Left lung (tissue), 10 donors: ENCODE results near the gene FBXO42. TPM values are rescaled to one million over a fixed set of nuclear protein-coding genes. Genes with fewer than 3 reads are reported as not detected.

Experiments
- ATAC-seq: fragments of 200-7000 bp; cut with Tn5 transposase; one replicate; pipeline ENCODE4 v1.9.1; 2020; ENCODE audit warnings: moderate library complexity
- DNase-seq, 4 donors: peaks; one replicate each; pipeline ENCODE4 v3.0.0-alpha.2; 2013 to 2020
- H3K27ac ChIP-seq, 2 donors: fragments of 200-600 bp; sonication (generic) in 1 of 2; one replicate each; pipeline versions ENCODE4 v1.5.0 to v1.8.0; 2020 to 2021
- H3K27me3 ChIP-seq, 2 donors: fragments of 200-600 bp; sonication (generic) in 1 of 2; one replicate each; pipeline versions ENCODE4 v1.5.0 to v1.8.0; 2020 to 2021
- H3K36me3 ChIP-seq, 2 donors: fragments of 200-600 bp; sonication (generic) in 1 of 2; one replicate each; pipeline versions ENCODE4 v1.5.0 to v1.8.0; 2020 to 2021
- H3K4me1 ChIP-seq, 2 donors: fragments of 200-600 bp; one replicate each; pipeline ENCODE4 v1.8.0; 2021
- H3K4me3 ChIP-seq, 2 donors: fragments of 200-600 bp; sonication (generic) in 1 of 2; one replicate each; pipeline versions ENCODE4 v1.5.0 to v1.8.0; 2020 to 2021; ENCODE audit warnings: mild to moderate bottlenecking in 1 of 2
- H3K9me3 ChIP-seq, 2 donors: fragments of 200-600 bp; sonication (generic) in 1 of 2; one replicate each; pipeline versions ENCODE4 v1.5.0 to v1.8.0; 2020 to 2021
- intact Hi-C, 2 donors: fragments of 100-400 bp; cut with DNase I; formaldehyde crosslinking; loops; one replicate each; pipeline versions ENCODE4 v1.11.2 to v1.14.2; 2022
- polyA plus RNA-seq, 6 donors: library from polyadenylated mRNA; unstranded; fragments of 120-200 nt; gene quantifications; one replicate each; pipeline ENCODE4 v1.2.1, GENCODE V29; 2013; ENCODE audit not compliant: insufficient read length in 6 of 6
- total RNA-seq, 2 donors: library from RNA; stranded (reverse); fragmentation: NEBNext Ultra II Directional; extraction: Animal tissue kit (Norgen Biotek cat#: 25700); gene quantifications; one replicate each; pipeline ENCODE4 v1.2.1, GENCODE V29; 2021
- TF ChIP-seq, protein P1 (sequence below), 2 donors: fragments of 200-600 bp; sonication (generic) in 1 of 2; IDR thresholded peaks; one replicate each; pipeline versions ENCODE4 v1.5.0 to v1.8.0; 2021; ENCODE audit warnings: antibody characterized with exemption in 2 of 2
- donor health status: DM: no; HTN: yes; CAD: no.
- donor health status: DM: no; HTN: no; CAD: no.

The FBXO42 gene
- total and polyA plus RNA-seq, 8 donors: 18.8 to 22.4 (median 21.1) TPM

DNA sequence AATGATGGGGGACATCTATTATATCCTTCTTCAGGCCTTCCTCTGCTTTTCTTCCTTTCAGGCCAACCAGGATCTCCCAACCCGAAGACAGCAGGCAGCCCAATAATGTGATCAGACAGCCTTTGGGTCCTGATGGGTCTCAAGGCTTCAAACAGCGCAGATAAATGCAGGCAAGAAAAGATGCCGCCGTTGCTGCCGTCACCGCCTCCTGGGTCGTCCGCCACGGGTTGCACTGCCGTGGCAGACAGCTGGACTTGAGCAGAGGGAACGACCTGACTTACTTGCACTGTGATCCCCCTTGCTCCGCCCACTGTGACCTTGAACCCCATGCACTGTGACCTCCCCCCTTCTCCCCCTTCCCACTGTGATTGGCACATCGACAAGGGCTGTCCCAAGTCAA, 42.7 kb upstream of the FBXO42 start:
- Histone ChIP-seq H3K27me3 (no peaks in the 10 kb centered on the region), H3K36me3 (peaks cover 0 to 70% of the 10 kb centered on the region in 2 donors), H3K27ac (no peak overlapping the region), H3K4me1 (peaks cover 5 to 46% of the 10 kb centered on the region in 2 donors), H3K4me3 (no peak overlapping the region), H3K9me3 (no peaks in the 10 kb centered on the region)
- DNase-seq: no peak
- ATAC-seq: no peak
- intact Hi-C loops: no loop called here
- TF ChIP-seq, protein P1, sequence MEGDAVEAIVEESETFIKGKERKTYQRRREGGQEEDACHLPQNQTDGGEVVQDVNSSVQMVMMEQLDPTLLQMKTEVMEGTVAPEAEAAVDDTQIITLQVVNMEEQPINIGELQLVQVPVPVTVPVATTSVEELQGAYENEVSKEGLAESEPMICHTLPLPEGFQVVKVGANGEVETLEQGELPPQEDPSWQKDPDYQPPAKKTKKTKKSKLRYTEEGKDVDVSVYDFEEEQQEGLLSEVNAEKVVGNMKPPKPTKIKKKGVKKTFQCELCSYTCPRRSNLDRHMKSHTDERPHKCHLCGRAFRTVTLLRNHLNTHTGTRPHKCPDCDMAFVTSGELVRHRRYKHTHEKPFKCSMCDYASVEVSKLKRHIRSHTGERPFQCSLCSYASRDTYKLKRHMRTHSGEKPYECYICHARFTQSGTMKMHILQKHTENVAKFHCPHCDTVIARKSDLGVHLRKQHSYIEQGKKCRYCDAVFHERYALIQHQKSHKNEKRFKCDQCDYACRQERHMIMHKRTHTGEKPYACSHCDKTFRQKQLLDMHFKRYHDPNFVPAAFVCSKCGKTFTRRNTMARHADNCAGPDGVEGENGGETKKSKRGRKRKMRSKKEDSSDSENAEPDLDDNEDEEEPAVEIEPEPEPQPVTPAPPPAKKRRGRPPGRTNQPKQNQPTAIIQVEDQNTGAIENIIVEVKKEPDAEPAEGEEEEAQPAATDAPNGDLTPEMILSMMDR (IDR thresholded peaks at IDR 0.05): no peak

DNA sequence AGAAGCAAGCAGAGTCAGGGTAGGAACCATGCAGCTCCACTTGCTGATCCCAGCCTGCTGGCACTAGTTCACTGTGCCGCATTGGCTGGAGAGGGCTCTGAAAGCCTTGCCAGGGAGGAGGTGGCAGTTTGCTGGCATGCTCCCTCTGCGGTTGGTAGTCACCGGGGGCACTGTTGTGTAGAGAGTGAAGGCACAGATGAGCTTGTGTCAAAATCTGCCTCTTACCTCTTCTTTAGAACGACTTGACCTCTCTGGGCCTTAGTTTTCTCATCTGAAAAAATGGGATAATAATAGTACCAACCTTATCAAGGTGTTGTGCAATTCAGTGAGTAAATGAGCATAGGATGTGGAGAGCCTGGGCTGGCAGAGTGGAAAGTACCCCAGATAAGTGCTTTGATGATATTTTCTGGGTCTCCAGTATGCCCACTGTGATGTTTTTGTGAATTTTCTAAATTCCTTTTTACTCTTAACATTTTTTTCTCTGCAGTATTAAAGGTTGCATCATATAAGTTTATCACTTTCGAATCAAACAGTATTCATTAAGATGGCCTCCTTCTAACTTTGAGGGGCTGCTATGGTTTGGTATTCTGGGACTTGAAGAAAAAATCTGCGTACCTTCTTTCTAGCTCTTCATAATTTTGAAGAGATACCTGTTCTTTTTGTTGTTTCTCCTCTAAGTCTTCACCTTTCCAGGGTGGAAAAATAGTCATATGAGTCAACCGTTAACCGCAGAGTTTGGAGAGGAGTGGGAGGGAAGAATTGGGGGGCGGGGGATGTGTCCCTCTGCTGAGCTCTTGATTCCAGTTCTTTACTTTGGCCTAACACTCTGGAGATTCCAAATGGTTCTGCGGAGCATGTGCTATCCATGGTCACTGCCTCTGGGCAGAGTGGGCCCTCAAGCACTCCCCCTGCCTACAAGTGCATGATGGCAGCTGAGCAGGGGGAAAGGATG, 41.6 kb upstream of the FBXO42 start:
- H3K27ac ChIP-seq: no peak overlapping the region
- no peak overlapping the region for H3K4me3 ChIP-seq
- TF ChIP-seq, protein P1 (IDR thresholded peaks at IDR 0.05): no peak
- DNase-seq (no peak), ATAC-seq (no peak)
- intact Hi-C loops: no loop called here
- H3K27me3 ChIP-seq: no peaks in the 10 kb centered on the region
- H3K9me3 ChIP-seq: no peaks in the 10 kb centered on the region
- peaks cover 0 to 59% of the 10 kb centered on the region in 2 donors for H3K36me3 ChIP-seq
- peaks cover 5 to 47% of the 10 kb centered on the region in 2 donors for H3K4me1 ChIP-seq

DNA sequence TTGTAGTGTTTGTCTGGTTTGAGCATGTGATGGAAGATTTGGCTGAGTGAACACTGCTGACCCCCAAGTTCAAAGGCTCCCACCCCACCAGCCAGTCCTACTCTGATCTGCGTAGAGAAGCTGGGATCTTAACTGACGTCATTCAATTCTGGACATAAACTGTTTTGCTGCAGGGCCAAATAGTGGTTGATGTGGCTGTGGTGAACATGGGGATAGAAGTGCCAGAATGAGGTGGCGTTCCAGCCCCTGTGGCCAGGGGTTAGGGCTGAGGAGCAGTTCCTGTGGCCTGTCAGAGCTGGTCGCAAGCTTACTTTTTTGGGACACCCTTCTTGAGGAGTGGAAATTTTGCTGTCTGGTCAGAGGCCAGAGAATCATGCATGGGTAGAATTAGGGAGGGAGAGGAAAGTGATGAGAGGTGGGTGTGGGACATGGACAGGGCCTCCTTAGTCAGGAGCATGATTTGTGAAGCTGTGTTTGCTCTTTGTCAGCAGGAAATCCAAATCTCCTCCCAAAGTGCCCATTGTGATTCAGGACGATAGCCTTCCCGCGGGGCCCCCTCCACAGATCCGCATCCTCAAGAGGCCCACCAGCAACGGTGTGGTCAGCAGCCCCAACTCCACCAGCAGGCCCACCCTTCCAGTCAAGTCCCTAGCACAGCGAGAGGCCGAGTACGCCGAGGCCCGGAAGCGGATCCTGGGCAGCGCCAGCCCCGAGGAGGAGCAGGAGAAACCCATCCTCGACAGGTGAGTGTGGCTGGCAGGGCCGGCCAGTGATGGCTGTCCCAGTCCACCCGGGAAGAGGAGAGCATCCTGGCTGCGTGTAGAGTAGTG, 40.7 kb upstream of the FBXO42 start:
- H3K4me3 ChIP-seq: no peak overlapping the region
- H3K4me1 ChIP-seq: peaks cover 7 to 53% of the 10 kb centered on the region in 2 donors
- DNase-seq (no peak), ATAC-seq (no peak)
- intact Hi-C loops: no loop called here
- H3K27me3 ChIP-seq: no peaks in the 10 kb centered on the region
- H3K27ac ChIP-seq: no peak overlapping the region
- H3K9me3 ChIP-seq: no peaks in the 10 kb centered on the region
- H3K36me3 ChIP-seq: peaks cover 0 to 50% of the 10 kb centered on the region in 2 donors
- TF ChIP-seq, protein P1 (IDR thresholded peaks at IDR 0.05): no peak

GRCh38 chr1:16391411-16391810, 39.1 kb upstream of the FBXO42 start:
- TF ChIP-seq, protein P1 (IDR thresholded peaks at IDR 0.05): no peak
- peak overlapping the region in 1 of 2 donors; percentile 30 for H3K27ac ChIP-seq
- H3K9me3 ChIP-seq: no peaks in the 10 kb centered on the region
- H3K27me3 ChIP-seq: no peaks in the 10 kb centered on the region
- ATAC-seq (no peak), DNase-seq (no peak)
- intact Hi-C loops: no loop called here
- peaks cover 21 to 60% of the 10 kb centered on the region in 2 donors for H3K4me1 ChIP-seq
- peaks cover 0 to 35% of the 10 kb centered on the region in 2 donors for H3K36me3 ChIP-seq
- H3K4me3 ChIP-seq: no peak overlapping the region
